GM23338 (cell line): ENCODE data around the gene DDX54. TPM values are rescaled to one million over a fixed set of nuclear protein-coding genes. Genes with fewer than 3 reads are reported as not detected.

Experiments
- ATAC-seq: fragments of 200-7000 bp; cut with Tn5 transposase; 3 replicates; pipeline ENCODE4 v1.9.1; 2020
- DNase-seq: peaks from one replicate; pipeline ENCODE4 v3.0.0-alpha.2; 2015; ENCODE audit warnings: low spot score
- H2AFZ ChIP-seq: fragments of 200-600 bp; sonication (generic); 2 replicates; pipeline ENCODE4 v1.8.0; 2016; ENCODE audit warnings: antibody characterized with exemption, mild to moderate bottlenecking, moderate library complexity
- H3F3A ChIP-seq: fragments of 200-600 bp; sonication (generic); replicated peaks from 2 replicates; pipeline ENCODE4 v1.8.0; 2017; ENCODE audit warnings: antibody characterized with exemption, mixed run types, low read depth
- H3K27ac ChIP-seq: fragments of 200-600 bp; sonication (generic); 2 replicates; pipeline ENCODE4 v1.6.1; 2016; ENCODE audit warnings: low read depth
- H3K27me3 ChIP-seq: fragments of 200-600 bp; sonication (generic); 2 replicates; pipeline ENCODE4 v1.8.0; 2016; ENCODE audit warnings: mild to moderate bottlenecking, mixed run types, moderate library complexity; ENCODE audit not compliant: insufficient read depth
- H3K36me3 ChIP-seq: fragments of 200-600 bp; sonication (generic); 2 replicates; pipeline ENCODE4 v1.8.0; 2016; ENCODE audit warnings: mild to moderate bottlenecking; ENCODE audit not compliant: insufficient read depth
- H3K4me1 ChIP-seq: fragments of 200-600 bp; sonication (generic); 2 replicates; pipeline ENCODE4 v1.8.0; 2016; ENCODE audit warnings: mild to moderate bottlenecking, moderate library complexity; ENCODE audit not compliant: insufficient read depth
- H3K4me2 ChIP-seq: fragments of 200-600 bp; sonication (generic); 2 replicates; pipeline ENCODE4 v1.7.1; 2017; ENCODE audit warnings: mixed run types
- H3K4me3 ChIP-seq: fragments of 200-600 bp; sonication (generic); 2 replicates; pipeline ENCODE4 v1.6.1; 2016; ENCODE audit warnings: mixed run types
- H3K79me2 ChIP-seq: fragments of 200-600 bp; sonication (generic); replicated peaks from 2 replicates; pipeline ENCODE4 v1.8.0; 2017; ENCODE audit warnings: mild to moderate bottlenecking; ENCODE audit not compliant: insufficient read depth
- H3K9me2 ChIP-seq: fragments of 200-600 bp; sonication (generic); 2 replicates; pipeline ENCODE4 v1.8.0; 2017; ENCODE audit not compliant: insufficient read depth
- H4K20me1 ChIP-seq: fragments of 200-600 bp; sonication (generic); replicated peaks from 2 replicates; pipeline ENCODE4 v1.8.0; 2017; ENCODE audit warnings: mild to moderate bottlenecking; ENCODE audit not compliant: insufficient read depth
- H3K27ac Mint-ChIP-seq: 2 replicates; pipeline ENCODE4 v1.8.0; 2020; ENCODE audit warnings: inconsistent platforms, mild to moderate bottlenecking, moderate library complexity, mixed read lengths
- H3K27me3 Mint-ChIP-seq: 3 replicates; pipeline ENCODE4 v1.8.0; 2022; ENCODE audit warnings: low read depth, mild to moderate bottlenecking, moderate library complexity, mixed read lengths, inconsistent platforms; ENCODE audit not compliant: insufficient read depth, poor library complexity
- H3K36me3 Mint-ChIP-seq: 3 replicates; pipeline ENCODE4 v1.8.0; 2021; ENCODE audit warnings: low read depth, mild to moderate bottlenecking, inconsistent platforms, moderate library complexity, mixed read lengths
- H3K4me1 Mint-ChIP-seq: 3 replicates; pipeline ENCODE4 v1.8.0; 2020; ENCODE audit warnings: mild to moderate bottlenecking, inconsistent platforms, mixed read lengths
- H3K4me3 Mint-ChIP-seq: 3 replicates; pipeline ENCODE4 v1.8.0; 2021; ENCODE audit warnings: moderate library complexity, mild to moderate bottlenecking, inconsistent platforms, mixed read lengths
- H3K9me3 Mint-ChIP-seq: 3 replicates; pipeline ENCODE4 v1.8.0; 2020; ENCODE audit warnings: moderate library complexity, mild to moderate bottlenecking, inconsistent platforms, mixed read lengths
- CREB1 ChIP-seq: fragments of 250-450 bp; sonication (Bioruptor Pico); IDR thresholded peaks from 2 replicates; pipeline ENCODE4 v1.5.0; 2020; ENCODE audit warnings: low read depth, mild to moderate bottlenecking, moderate library complexity
- EZH2 ChIP-seq: fragments of 200-600 bp; sonication (generic); IDR thresholded peaks from one replicate; pipeline ENCODE4 v1.8.0; 2017; ENCODE audit warnings: antibody characterized with exemption, mild to moderate bottlenecking, low read depth; ENCODE audit not compliant: unreplicated experiment
- EZH2phosphoT487 ChIP-seq: fragments of 200-600 bp; sonication (generic); IDR thresholded peaks from one replicate; pipeline ENCODE4 v1.8.1; 2018; ENCODE audit warnings: antibody characterized with exemption; ENCODE audit not compliant: unreplicated experiment
- JUNB ChIP-seq: IDR thresholded peaks from one replicate; pipeline ENCODE4 v1.6.1; 2016; ENCODE audit warnings: antibody characterized with exemption; ENCODE audit not compliant: unreplicated experiment
- ZNF114 ChIP-seq: fragments of 250-450 bp; sonication (Bioruptor Pico); IDR thresholded peaks from 2 replicates; pipeline ENCODE4 v1.5.0; 2020; ENCODE audit warnings: mild to moderate bottlenecking, moderate library complexity
- ZNF331 ChIP-seq: fragments of 250-450 bp; sonication (Bioruptor Pico); IDR thresholded peaks from 2 replicates; pipeline ENCODE4 v1.5.0; 2020; ENCODE audit warnings: low read depth, mild to moderate bottlenecking, moderate library complexity
- polyA plus RNA-seq: library from polyadenylated mRNA; unstranded; fragments of >200 nt; fragmentation: Nextera tagmentation; extraction: Ambion mirVana; gene quantifications from 2 replicates; pipeline ENCODE4 v1.2.1, GENCODE V29; 2016
- total RNA-seq: library from RNA; depleted of rRNA; stranded (reverse); fragments of >200 nt; shearing (Covaris generic); gene quantifications from 2 replicates; pipeline ENCODE4 v1.2.3, GENCODE V29; 2014
- TF ChIP-seq, protein P1 (sequence below): fragments of 250-450 bp; sonication (Bioruptor Pico); IDR thresholded peaks from 2 replicates; pipeline ENCODE4 v1.5.0; 2020; ENCODE audit warnings: mild to moderate bottlenecking, moderate library complexity

Gene DDX54
- total and polyA plus RNA-seq, 2 experiments from 2014 or later, result 84.1 to 89.4 TPM

DNA sequence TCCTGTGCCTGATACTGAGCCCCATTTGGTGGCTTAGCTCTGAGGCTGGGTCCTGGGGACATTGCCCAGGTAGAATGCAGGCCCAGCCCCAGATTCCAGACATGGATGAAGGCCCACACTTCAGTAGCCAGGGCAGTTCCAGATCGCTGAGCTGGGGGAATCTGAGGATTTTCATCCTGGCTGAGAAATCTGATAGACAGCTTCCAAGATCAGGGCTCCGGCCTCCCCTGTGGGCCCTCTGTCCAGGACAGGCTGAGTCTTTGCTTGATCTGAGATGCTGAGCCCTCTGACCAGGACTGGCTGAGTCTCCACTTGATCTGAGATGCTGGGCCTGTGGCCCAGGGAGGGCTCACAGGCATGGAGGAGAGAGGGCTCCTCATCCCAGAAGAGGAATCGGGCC is 46.5 kb downstream of the DDX54 start (continued):
- TF ChIP-seq, protein P1, sequence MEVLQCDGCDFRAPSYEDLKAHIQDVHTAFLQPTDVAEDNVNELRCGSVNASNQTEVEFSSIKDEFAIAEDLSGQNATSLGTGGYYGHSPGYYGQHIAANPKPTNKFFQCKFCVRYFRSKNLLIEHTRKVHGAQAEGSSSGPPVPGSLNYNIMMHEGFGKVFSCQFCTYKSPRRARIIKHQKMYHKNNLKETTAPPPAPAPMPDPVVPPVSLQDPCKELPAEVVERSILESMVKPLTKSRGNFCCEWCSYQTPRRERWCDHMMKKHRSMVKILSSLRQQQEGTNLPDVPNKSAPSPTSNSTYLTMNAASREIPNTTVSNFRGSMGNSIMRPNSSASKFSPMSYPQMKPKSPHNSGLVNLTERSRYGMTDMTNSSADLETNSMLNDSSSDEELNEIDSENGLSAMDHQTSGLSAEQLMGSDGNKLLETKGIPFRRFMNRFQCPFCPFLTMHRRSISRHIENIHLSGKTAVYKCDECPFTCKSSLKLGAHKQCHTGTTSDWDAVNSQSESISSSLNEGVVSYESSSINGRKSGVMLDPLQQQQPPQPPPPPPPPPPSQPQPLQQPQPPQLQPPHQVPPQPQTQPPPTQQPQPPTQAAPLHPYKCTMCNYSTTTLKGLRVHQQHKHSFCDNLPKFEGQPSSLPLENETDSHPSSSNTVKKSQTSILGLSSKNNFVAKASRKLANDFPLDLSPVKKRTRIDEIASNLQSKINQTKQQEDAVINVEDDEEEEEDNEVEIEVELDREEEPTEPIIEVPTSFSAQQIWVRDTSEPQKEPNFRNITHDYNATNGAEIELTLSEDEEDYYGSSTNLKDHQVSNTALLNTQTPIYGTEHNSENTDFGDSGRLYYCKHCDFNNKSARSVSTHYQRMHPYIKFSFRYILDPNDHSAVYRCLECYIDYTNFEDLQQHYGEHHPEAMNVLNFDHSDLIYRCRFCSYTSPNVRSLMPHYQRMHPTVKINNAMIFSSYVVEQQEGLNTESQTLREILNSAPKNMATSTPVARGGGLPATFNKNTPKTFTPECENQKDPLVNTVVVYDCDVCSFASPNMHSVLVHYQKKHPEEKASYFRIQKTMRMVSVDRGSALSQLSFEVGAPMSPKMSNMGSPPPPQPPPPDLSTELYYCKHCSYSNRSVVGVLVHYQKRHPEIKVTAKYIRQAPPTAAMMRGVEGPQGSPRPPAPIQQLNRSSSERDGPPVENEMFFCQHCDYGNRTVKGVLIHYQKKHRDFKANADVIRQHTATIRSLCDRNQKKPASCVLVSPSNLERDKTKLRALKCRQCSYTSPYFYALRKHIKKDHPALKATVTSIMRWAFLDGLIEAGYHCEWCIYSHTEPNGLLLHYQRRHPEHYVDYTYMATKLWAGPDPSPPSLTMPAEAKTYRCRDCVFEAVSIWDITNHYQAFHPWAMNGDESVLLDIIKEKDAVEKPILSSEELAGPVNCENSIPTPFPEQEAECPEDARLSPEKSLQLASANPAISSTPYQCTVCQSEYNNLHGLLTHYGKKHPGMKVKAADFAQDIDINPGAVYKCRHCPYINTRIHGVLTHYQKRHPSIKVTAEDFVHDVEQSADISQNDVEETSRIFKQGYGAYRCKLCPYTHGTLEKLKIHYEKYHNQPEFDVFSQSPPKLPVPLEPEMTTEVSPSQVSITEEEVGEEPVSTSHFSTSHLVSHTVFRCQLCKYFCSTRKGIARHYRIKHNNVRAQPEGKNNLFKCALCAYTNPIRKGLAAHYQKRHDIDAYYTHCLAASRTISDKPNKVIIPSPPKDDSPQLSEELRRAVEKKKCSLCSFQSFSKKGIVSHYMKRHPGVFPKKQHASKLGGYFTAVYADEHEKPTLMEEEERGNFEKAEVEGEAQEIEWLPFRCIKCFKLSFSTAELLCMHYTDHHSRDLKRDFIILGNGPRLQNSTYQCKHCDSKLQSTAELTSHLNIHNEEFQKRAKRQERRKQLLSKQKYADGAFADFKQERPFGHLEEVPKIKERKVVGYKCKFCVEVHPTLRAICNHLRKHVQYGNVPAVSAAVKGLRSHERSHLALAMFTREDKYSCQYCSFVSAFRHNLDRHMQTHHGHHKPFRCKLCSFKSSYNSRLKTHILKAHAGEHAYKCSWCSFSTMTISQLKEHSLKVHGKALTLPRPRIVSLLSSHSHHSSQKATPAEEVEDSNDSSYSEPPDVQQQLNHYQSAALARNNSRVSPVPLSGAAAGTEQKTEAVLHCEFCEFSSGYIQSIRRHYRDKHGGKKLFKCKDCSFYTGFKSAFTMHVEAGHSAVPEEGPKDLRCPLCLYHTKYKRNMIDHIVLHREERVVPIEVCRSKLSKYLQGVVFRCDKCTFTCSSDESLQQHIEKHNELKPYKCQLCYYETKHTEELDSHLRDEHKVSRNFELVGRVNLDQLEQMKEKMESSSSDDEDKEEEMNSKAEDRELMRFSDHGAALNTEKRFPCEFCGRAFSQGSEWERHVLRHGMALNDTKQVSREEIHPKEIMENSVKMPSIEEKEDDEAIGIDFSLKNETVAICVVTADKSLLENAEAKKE (CRISPR knock-in tag), result no peak
- no peak for TF ChIP-seq EZH2
- TF ChIP-seq JUNB, result no peak

DNA sequence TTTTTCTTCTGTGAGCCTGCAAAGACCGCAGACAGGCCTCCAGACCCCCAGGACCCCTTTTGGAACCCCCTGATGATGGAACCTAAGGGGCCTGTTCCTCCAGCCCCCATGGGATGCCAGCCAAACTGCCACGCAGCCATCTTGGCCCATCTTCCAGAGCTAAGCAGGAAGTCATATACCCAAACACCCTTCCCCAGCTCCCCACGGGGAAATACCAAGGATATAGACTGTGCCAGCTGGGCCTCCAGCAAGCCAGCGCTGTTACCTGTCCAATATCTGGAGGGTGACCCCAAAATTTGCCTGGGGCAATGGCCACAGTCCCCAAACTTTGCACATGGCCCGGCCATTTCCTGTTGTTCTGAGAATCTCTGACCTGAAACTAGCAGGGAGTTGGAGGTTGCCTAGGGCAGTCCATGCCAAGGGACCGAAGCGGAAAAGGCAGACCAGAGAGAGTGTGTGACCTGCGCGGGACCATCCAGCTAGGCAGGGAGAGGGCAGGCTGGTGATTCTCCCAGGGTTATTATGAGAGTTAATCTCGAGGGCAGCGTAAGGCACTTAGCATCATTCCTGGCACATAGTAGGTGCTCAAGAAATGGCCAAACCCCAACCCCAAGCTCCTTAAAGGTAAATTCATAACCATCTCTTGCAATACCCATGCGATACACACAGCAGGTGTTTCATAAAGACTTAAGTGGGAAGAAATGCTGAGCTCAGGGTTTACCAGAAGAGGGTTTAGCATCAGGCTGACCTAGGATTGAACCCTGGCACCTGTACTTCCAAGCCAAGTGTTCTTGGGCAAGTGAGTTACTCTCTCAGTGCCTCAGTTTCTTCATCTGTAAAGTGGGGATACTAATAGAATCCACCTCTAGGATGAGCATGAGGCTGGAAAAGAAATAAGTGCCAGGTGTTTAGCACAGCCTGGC is 47.2 kb downstream of the DDX54 start:
- Mint-ChIP-seq H3K27ac (no peak overlapping the region), H3K27me3 (peaks cover 18% of the 10 kb centered on the region), H3K4me1 (peaks cover 15% of the 10 kb centered on the region), H3K4me3 (no peak overlapping the region), H3K9me3 (no peaks in the 10 kb centered on the region), H3K36me3 (no peaks in the 10 kb centered on the region)
- H3K27me3 ChIP-seq, result peaks cover 8% of the 10 kb centered on the region
- ATAC-seq, result no peak
- no peak overlapping the region for H3K4me3 ChIP-seq
- H3F3A ChIP-seq, result 0 out of 2 replicates have a peak, but pooled peaks cover 4% of the 10 kb centered on the region
- 0 out of 2 replicates have a peak overlapping the region, but pooled peaks have one; percentile 18 for H2AFZ ChIP-seq
- no peak overlapping the region for H3K4me2 ChIP-seq
- no peak overlapping the region for H3K27ac ChIP-seq
- H4K20me1 ChIP-seq, result no peaks in the 10 kb centered on the region
- H3K36me3 ChIP-seq, result no peaks in the 10 kb centered on the region
- no peak for DNase-seq
- no peaks in the 10 kb centered on the region for H3K79me2 ChIP-seq
- H3K4me1 ChIP-seq, result peaks cover 14% of the 10 kb centered on the region
- no peaks in the 10 kb centered on the region for H3K9me2 ChIP-seq
- no peak for TF ChIP-seq ZNF331 (CRISPR knock-in tag)
- TF ChIP-seq, protein P1 (CRISPR knock-in tag), result no peak
- no peak for TF ChIP-seq EZH2
- TF ChIP-seq CREB1 (CRISPR knock-in tag), result no peak
- no peak for TF ChIP-seq EZH2phosphoT487
- TF ChIP-seq ZNF114 (CRISPR knock-in tag), result no peak
